HG02870 (cell line): Measurements from ENCODE around the gene KRTAP10-6.
"Not testable (repeated sequence)": the region's sequence is repeated elsewhere in the genome, so short reads cannot be mapped to it uniquely, and the experiment has no call there.

Experiments used
- ATAC-seq: cut with Tn5 transposase; IDR thresholded peaks from one replicate; pipeline ENCODE4 v1.9.1; 2021; ENCODE audit warnings: mild to moderate bottlenecking, moderate library complexity; ENCODE audit not compliant: unreplicated experiment

KRTAP10-6 gene

DNA sequence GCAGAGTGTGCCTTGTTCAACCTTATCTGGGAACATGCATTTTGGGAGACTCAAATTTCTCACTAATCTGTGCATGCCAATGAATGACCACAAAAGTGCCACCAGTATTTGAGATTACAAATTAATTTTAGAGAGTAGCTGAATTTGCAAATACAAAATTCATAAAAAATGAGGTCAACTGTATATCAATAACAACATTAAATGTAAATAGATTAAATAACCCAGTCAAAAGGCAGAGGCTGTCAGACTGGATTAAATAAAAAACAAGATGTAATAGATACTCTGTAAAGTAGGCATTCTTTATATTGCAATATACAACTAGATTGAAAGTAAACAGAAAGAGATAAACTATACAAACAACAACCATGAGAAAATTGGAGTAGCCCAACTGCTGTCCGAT lies 28.2 kb downstream of the KRTAP10-6 start:
- ATAC-seq: no peak

- ATAC-seq: no peak
These were observed 33.6 kb downstream of the KRTAP10-6 start, which contains the start of gene KRTAP10-3 for GRCh38 chr21:44558695-44559094. TSS of gene KRTAP10-3 (minus strand) at chr21:44558795. CDS start at chr21:44558715, 80 bp downstream.

GRCh38 chr21:44558329-44558675 lies 34.0 kb downstream of the KRTAP10-6 start:
- not testable (repeated sequence) for ATAC-seq

- ATAC-seq: no peak
These were observed 34.6 kb downstream of the KRTAP10-6 start for GRCh38 chr21:44557491-44558328.

DNA sequence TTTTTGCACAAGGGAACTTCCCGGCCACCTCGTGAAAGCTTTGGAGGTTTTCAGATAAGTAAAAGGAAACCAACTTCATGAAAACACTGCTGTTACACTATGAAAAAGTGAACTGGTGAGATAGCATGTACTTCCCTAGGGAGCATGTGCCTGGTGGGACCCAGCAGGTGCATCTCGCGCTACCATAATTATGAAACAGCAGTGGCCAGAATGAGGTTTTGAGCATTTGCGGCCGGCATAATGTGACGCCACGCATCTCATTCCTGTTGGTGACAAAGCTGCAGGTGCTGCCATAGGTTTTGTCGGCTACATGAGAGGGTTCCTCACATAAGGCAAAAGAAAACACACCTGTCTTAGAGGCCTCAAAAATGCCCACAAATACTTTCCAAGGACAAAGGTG lies 35.4 kb downstream of the KRTAP10-6 start:
- no peak for ATAC-seq

DNA sequence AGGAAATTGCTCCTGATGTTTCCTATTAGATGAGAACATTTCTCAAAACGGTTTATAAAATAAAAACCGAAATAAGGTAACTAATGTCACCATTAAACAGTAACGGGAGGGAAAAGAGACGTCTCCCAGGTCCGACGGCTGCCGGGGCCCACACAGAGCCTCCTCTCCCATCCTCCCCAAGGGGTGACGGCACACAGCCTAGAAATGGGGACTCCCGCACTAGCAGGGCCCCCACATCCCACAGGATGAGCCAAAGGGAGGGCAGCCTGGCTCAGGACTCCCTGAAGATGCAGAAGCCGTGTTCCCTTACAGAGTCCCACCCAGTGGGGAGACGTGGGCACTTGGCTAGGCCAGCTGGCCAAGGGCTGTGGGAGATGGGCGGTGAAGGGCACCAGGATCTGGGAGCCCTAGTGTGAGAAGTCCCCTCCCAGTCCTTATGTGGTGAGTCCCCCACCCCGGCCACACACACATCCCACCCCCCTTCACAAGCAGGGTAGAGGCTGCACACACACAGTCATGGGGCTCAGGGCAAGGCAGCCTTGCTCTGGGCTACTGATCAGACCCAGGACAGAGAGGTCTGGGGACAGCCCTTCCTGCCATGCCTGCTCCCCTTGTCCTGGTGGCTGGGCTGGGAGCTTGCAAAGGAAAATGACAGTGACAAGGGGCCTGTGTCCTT lies 37.0 kb downstream of the KRTAP10-6 start:
- no peak for ATAC-seq

GRCh38 chr21:44552681-44553080 lies 39.6 kb downstream of the KRTAP10-6 start:
- no peak for ATAC-seq

DNA sequence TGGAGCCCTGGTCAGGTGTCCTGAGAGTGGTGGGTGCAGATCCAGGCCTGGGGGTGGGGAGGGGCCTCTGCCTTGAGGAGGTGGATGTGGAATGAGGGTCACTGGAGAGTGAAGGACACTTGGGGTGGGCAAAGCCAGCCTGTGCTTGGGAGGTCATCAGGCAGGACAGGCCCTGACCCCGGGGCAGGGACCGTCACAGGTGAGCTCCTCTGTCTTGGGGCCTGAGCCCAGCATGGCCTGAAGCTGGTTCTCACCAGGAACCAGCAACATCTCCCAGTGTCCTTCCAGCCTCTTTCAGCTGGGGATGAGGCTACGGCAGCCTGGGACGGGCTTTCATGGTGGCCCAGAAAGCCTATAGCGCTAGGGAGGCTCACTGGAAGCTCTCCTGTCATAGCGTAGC lies 40.2 kb downstream of the KRTAP10-6 start:
- ATAC-seq: no peak

- ATAC-seq: no peak
These were observed 40.9 kb downstream of the KRTAP10-6 start, which contains the start of gene KRTAP10-2 for GRCh38 chr21:44551340-44551961. TSS of gene KRTAP10-2 (minus strand) at chr21:44551505. CDS start at chr21:44551458, 47 bp downstream.

DNA sequence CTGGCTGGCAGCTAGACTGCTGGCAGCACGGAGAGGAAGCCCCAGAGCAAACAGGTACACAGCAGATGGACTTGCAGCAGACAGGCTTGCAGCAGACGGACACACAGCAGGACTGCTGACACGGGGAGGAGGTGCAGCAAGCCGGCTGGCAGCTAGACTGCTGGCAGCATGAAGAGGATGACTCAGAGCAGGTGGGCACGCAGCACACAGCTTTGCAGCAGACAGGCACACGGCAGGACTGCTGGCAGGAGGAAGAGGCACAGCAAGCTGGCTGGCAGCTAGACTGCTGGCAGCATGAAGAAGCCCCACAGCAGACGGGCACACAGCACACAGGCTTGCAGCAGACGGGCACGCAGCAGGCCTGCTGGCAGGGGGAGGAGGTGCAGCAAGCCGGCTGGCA lies 41.5 kb downstream of the KRTAP10-6 start:
- ATAC-seq: no peak

GRCh38 chr21:44550285-44550684 lies 42.0 kb downstream of the KRTAP10-6 start:
- not testable (repeated sequence) for ATAC-seq

DNA sequence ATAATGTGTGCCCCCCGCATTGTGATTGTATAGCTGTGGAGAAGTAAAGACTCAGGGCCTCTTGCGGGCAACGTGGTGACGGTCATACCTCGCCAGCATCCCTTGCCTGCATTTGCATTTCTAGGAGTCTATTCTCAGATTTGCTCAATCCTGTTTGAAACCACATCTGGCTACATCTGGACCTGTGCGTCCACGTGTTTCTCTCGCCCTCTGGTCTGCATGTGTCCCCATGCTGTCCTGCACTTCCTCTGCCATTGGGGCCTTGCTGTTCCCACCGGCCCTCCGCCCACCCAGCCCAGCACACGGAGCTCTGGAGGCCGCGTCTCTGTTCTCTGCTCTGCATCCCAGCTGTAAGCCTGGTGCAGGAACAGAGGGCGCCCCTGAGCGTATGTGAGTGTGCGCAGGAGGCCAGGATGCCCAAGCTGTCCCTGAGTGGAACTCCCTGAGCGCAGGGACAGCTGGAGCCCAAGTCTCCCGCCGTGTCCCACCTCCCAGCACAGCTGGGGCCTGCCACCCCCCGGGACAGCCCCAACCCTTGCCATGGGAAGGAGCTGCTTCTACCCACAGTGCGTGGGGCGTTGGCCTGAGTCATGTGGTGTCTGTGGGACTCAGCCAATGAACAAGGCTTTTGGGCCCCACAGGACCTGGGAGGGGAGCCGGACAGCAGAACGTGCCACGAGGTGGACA lies 42.6 kb downstream of the KRTAP10-6 start:
- no peak for ATAC-seq

- ATAC-seq: no peak
These were observed 43.4 kb downstream of the KRTAP10-6 start for GRCh38 chr21:44548922-44549321.

DNA sequence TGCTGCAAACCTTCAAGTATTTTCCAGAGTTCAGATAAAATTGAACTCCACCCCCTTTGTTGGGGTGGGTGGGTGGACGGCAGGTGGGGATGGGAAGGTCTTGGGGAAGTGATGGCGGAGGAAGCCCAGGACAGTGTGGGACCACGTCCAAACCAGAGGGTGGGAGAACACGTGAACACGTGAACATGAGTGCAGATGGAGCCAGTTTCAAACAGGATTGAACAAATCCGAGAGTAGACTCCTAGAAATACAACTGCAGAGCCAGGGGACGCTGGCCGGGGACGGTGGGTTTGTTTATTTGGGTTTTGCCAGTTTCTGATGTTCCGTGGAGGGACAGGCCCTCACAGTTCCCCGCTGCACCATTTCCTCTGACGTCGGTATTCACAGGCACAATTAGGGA lies 43.9 kb downstream of the KRTAP10-6 start:
- no peak for ATAC-seq

DNA sequence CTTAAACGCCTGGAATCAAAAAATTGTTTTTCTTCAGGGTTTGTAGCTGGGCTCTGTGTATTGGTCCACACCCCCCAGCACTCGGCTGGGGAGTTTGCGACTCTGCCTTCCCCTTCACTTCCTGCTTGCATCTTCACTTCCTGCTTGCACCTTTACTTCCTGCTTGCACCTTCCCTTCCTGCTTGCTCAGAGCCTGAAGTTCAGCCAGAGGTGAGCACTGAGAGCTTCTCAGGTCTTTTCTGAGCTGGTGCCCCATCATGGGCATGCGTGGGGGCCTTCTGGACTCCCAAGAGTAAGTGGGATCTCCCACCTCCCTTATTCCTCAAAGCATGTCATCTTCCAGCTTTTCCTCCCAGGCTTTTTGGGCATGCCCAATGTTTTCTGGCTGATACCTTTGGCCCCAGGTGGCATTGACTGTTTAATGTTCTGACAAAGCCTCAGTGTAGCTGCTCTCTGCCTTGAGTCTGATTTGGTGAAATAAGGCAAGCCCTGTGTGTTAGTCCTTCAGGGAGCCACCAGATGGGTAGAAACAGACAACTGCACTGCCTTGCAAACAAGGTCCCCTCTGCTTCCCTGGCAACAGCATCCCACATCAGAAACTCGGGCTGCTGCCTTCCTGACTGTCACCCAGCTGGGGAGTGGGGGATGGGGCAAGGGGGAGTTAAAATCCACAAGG lies 44.5 kb downstream of the KRTAP10-6 start:
- no peak for ATAC-seq

GRCh38 chr21:44544566-44544965 lies 47.7 kb downstream of the KRTAP10-6 start:
- ATAC-seq: no peak

GRCh38 chr21:44542716-44543115 lies 49.6 kb downstream of the KRTAP10-6 start:
- ATAC-seq: no peak
